C1 segment of cervical spinal cord (tissue), 14 donors: Measurements from ENCODE around the gene TAAR9.

Experiments
- DNase-seq, 14 donors: peaks; one replicate each; lab custom pipeline; 2025; lab: John Stamatoyannopoulos, UW

Gene TAAR9

DNA sequence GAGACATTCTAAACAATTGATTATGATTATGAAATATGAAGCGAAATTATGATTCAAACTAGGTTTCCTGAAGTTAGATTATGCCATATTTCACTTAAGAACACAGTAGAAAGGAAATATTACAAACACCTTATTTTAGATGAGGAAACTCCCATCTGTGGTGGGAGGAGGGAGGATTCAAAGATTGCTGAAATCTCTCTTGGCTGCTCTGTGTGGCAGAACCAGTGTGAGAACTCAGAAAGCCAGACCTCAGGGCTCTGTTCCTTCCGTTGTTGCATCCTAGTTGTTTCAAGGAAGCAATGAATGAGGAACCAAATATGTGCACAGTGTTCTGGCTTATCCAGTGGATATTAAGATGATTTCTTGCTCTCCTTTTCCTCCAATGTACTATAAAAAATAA, 49.3 kb downstream of the TAAR9 start:
- no peak for DNase-seq
